Upper lobe of right lung (tissue), 1 donor: ENCODE data around the gene NOTCH2. TPM values are rescaled to one million over a fixed set of nuclear protein-coding genes. Genes with fewer than 3 reads are reported as not detected.

Experiments used
- ATAC-seq: fragments of 200-7000 bp; cut with Tn5 transposase; one replicate; pipeline ENCODE4 v1.9.1; 2020; ENCODE audit warnings: mild to moderate bottlenecking, moderate library complexity
- DNase-seq: peaks from one replicate; pipeline ENCODE4 v3.0.0-alpha.2; 2020
- H3K27ac ChIP-seq: fragments of 200-600 bp; one replicate; pipeline ENCODE4 v1.8.0; 2022
- H3K27me3 ChIP-seq: fragments of 200-600 bp; one replicate; pipeline ENCODE4 v1.8.0; 2022; ENCODE audit warnings: mild to moderate bottlenecking
- H3K36me3 ChIP-seq: fragments of 200-600 bp; one replicate; pipeline ENCODE4 v1.8.0; 2022
- H3K4me1 ChIP-seq: fragments of 200-600 bp; one replicate; pipeline ENCODE4 v1.8.0; 2022
- H3K4me3 ChIP-seq: fragments of 200-600 bp; one replicate; pipeline ENCODE4 v1.8.0; 2022; ENCODE audit warnings: mild to moderate bottlenecking
- H3K9me3 ChIP-seq: fragments of 200-600 bp; one replicate; pipeline ENCODE4 v1.8.0; 2022
- intact Hi-C: fragments of 100-400 bp; cut with DNase I; formaldehyde crosslinking; loops from one replicate; pipeline ENCODE4 v1.11.0; 2022
- total RNA-seq: library from RNA; stranded (reverse); fragmentation: NEBNext Ultra II Directional; extraction: Animal tissue kit (Norgen Biotek cat#: 25700); gene quantifications from one replicate; pipeline ENCODE4 v1.2.1, GENCODE V29; 2021
- TF ChIP-seq, protein P1 (sequence below): fragments of 200-600 bp; IDR thresholded peaks from one replicate; pipeline ENCODE4 v1.8.0; 2022; ENCODE audit warnings: antibody characterized with exemption
- donor health status: DM: no; HTN: yes; CAD: no; lungs with severe emphysema.

NOTCH2 gene
- total RNA-seq, 1 donor from 2014 or later: 97.3 TPM

DNA sequence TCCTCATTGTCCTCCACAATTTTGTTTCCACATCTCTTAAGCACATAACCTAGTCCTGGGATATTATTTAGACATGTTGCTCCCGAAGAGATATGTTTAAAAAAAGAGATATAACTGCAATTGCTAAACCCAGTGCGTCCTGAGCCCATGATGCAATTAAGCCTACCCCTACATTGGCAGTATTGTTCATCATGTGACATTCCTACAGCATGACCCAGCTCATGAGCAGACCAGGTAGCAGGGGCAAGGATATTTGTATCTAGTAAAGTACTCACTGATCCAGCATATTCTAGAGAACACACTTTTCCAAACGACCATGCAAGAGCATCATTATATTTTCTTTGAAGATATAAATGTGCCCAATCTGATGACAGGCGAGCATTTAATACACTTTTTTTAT lies 174.4 kb downstream of the NOTCH2 start:
- TF ChIP-seq, protein P1, sequence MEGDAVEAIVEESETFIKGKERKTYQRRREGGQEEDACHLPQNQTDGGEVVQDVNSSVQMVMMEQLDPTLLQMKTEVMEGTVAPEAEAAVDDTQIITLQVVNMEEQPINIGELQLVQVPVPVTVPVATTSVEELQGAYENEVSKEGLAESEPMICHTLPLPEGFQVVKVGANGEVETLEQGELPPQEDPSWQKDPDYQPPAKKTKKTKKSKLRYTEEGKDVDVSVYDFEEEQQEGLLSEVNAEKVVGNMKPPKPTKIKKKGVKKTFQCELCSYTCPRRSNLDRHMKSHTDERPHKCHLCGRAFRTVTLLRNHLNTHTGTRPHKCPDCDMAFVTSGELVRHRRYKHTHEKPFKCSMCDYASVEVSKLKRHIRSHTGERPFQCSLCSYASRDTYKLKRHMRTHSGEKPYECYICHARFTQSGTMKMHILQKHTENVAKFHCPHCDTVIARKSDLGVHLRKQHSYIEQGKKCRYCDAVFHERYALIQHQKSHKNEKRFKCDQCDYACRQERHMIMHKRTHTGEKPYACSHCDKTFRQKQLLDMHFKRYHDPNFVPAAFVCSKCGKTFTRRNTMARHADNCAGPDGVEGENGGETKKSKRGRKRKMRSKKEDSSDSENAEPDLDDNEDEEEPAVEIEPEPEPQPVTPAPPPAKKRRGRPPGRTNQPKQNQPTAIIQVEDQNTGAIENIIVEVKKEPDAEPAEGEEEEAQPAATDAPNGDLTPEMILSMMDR: no peak
- Histone ChIP-seq H3K27ac (no peak overlapping the region), H3K9me3 (no peaks in the 10 kb centered on the region), H3K4me3 (no peak overlapping the region), H3K27me3 (no peaks in the 10 kb centered on the region), H3K36me3 (no peaks in the 10 kb centered on the region), H3K4me1 (no peaks in the 10 kb centered on the region)
- DNase-seq (no peak), ATAC-seq (no peak)
- intact Hi-C loops: no loop called here

DNA sequence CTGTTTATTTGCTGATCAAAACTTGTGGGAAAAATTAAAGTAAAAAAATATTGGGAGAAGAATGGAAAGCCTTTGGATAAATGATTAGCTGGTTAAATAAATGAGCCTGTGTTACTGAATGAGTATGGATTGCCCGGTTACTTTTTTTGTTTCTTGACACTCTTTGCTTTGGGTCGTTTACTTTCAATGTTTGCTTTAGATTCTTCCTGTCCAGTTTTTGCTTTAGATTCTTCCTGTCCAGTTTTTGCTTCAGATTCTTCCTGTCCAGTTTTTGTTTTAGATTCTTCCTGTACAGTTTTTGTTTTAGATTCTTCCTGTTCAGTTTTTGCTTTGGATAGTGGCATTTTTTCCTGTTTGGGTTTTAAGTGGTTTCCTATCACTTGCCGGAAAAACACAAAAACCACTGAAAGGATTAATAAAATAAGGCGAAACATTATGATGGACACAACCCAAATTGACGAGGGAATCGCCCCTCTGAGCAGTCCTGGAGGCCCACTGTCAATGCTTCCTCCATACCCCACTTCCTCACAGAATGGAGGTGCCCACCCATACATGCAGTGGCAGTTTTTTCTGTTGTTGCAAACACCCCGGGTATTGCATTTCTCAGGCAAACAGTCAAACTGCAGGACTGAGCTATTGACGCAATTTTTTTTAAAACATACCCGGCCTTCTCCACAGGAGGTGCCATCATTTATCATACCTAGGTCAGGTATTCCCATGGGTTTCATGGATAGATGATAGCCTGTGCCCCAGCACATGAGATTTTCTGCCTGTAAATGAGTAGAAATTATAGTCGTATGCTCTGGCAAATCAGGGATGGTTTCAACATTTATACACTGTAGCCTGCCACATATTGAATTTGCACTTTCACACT lies 175.4 kb downstream of the NOTCH2 start:
- no peaks in the 10 kb centered on the region for H3K4me1 ChIP-seq
- no peak for ATAC-seq
- no peaks in the 10 kb centered on the region for H3K36me3 ChIP-seq
- H3K4me3 ChIP-seq: no peak overlapping the region
- no peak overlapping the region for H3K27ac ChIP-seq
- intact Hi-C loops: no loop called here
- no peaks in the 10 kb centered on the region for H3K9me3 ChIP-seq
- DNase-seq: no peak
- no peaks in the 10 kb centered on the region for H3K27me3 ChIP-seq
- TF ChIP-seq, protein P1: no peak

DNA sequence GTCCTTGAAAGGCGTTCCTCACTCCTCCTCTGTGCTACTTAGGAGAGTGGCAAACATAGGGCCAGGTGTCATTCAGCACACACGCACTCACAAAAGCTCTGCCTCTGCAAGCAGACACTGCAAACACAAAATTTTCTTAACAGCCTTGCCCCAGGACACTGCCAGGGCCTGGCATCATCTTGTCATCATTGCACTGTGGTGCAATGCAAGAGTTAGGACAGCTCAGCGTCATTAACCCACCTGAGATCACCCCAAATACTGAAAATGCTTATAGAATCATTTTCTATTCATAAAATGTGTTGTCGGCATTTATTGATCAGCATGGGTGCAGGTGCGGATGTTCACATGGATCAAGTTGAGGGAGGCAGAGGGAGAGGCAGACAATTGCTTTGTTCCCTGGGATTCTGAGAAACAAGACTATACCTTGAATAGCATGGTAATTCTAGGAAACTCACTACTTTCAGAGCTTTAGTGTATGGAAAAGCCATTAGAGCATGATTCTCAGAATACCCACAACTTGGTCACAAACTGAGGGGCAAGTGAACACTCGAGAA lies 176.1 kb downstream of the NOTCH2 start:
- no peak overlapping the region for H3K27ac ChIP-seq
- H3K36me3 ChIP-seq: no peaks in the 10 kb centered on the region
- TF ChIP-seq, protein P1: no peak
- H3K9me3 ChIP-seq: no peaks in the 10 kb centered on the region
- no peak overlapping the region for H3K4me3 ChIP-seq
- intact Hi-C loops: no loop called here
- no peak for DNase-seq
- no peaks in the 10 kb centered on the region for H3K27me3 ChIP-seq
- ATAC-seq: no peak
- no peaks in the 10 kb centered on the region for H3K4me1 ChIP-seq

DNA sequence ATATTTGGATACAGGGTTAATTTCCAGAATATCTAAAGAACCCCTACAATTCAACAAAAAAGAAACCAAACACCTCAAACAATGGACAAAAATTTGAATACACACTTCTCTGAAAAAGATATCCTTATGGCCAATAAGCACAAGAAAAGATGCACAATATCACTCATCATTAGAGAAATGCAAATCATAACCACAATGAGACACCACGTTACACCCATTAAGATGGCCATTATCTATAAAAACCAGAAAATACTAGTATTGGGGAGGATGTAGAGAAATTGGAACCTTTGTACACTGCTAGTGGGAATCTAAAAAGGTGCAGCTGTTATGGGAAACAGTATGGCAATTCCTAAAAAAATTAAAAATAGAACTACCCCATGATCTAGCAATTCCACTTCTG lies 178.1 kb downstream of the NOTCH2 start:
- Histone ChIP-seq H3K27ac (no peak overlapping the region), H3K36me3 (no peaks in the 10 kb centered on the region), H3K9me3 (no peaks in the 10 kb centered on the region), H3K4me1 (no peaks in the 10 kb centered on the region), H3K4me3 (no peak overlapping the region), H3K27me3 (peaks cover under 1% of the 10 kb centered on the region)
- ATAC-seq (no peak), DNase-seq (no peak)
- intact Hi-C loops: no loop called here
- TF ChIP-seq, protein P1: no peak

DNA sequence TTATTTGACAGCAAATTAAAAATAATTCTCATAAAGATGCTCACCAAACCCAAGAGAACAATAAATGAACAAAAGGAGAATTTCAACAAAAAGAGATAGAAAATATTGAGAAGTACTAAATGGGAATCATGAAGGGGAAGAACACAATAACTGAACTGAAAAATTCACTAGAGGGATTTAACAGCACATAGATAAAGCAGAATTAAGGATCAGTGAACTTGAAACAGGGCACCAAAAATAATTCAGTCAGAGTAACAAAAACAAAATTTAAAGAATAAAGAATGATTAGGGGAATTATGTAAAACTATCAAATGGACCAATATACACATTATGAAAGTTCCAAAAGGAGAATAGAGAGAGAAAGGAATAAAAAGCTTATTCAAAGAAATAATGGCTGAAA lies 181.0 kb downstream of the NOTCH2 start:
- intact Hi-C loops: no loop called here
- Histone ChIP-seq H3K27me3 (peaks cover 7% of the 10 kb centered on the region), H3K36me3 (no peaks in the 10 kb centered on the region), H3K4me1 (no peaks in the 10 kb centered on the region), H3K27ac (no peak overlapping the region), H3K9me3 (no peaks in the 10 kb centered on the region), H3K4me3 (no peak overlapping the region)
- ATAC-seq: no peak
- no peak for DNase-seq
- TF ChIP-seq, protein P1: no peak
